Ishikawa (cell line): ENCODE results near the gene ACTN2.

Source experiments
- CEBPB ChIP-seq: IDR thresholded peaks from 2 replicates; pipeline ENCODE4 v1.6.1; 2012
- CREB1 ChIP-seq: IDR thresholded peaks from 2 replicates; pipeline ENCODE4 v1.6.1; 2012; ENCODE audit warnings: low read depth
- EGR1 ChIP-seq: IDR thresholded peaks from 2 replicates; pipeline ENCODE4 v1.6.1; 2012
- EP300 ChIP-seq: IDR thresholded peaks from 2 replicates; pipeline ENCODE4 v1.6.1; 2012; ENCODE audit warnings: borderline replicate concordance
- MAX ChIP-seq: IDR thresholded peaks from 2 replicates; pipeline ENCODE4 v1.6.1; 2012
- TCF12 ChIP-seq: IDR thresholded peaks from 2 replicates; pipeline ENCODE4 v1.6.1; 2012; ENCODE audit warnings: low read depth

GRCh38 chr1:236687273-236687672, 974 bp downstream of the ACTN2 start:
- TF ChIP-seq MAX (no peak), TCF12 (no peak), EP300 (no peak), EGR1 (no peak), CREB1 (no peak), CEBPB (no peak)
